Measurements from ENCODE around the gene CCDC33.

Gene CCDC33

DNA sequence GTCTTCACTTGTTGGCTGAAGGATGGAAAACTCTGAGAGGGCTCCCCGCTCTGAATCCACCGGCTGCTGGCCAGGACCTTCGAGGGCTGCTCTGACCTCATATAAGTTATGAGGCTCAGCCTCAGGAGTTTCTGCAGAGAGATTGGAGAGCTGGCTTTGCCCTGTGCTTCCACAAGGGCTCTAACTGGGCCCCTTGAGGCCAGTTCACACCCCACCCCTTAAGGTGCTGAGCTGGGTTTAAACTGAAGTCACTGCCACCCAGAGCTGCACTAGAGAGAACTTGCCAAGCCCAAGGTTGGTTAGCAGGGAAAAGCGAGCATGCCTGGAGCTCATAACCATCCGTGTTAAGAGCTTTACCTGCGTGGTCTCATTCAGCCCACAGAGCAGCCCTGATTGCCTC lies 2.8 kb upstream of the CCDC33 start:
- DNase-seq, result no peak

DNA sequence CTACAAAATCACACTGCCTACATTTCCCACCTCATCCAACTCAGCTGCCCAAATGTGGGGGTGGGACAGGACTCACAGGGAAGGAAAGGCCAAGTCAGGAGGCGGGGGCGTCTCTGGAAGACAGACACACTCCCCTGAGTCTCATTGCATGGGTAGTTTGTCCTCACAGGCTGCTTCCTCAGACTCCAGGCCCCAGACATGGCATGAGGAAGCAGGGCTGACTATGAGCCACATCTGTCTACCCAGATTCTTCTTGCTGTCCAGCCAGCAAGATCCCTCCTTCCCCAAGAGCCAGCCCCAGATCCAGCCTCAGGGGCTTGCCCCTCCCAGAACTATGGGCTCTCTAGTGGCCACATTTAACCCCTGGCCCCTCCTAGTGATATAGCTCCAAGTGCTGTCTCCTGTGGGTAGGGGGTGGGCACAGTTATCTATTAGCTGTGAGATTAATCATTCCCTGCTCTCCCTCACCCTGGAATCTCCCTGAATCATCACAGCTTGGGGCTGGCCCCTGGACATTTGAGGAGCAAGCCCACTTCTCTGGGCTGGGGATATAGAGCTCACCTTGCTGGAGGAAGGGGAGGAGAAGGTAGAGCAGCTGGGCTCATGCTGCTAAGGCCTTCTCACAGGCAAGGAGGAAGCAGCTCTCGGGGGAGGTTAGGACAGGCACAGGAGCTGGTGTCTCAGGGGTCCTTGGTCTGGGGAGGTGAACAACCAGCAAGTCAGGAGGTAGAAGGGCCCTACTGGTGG lies 2.1 kb upstream of the CCDC33 start:
- DNase-seq, result no peak

DNA sequence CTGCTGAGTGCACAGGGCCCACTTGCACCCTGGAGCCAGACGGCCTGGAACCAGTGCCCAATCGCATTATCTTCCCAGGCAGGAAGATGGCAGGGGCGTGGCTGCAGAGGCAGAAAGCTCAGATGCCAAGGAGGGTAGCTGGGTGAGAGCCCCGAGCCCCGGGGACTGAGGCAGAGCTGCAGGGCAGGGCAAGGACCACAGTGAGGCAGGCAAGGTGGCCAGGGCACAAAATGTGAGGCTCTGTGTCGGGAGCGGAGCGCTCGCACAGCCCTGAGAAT lies 1.6 kb upstream of the CCDC33 start:
- no peak for DNase-seq

DNA sequence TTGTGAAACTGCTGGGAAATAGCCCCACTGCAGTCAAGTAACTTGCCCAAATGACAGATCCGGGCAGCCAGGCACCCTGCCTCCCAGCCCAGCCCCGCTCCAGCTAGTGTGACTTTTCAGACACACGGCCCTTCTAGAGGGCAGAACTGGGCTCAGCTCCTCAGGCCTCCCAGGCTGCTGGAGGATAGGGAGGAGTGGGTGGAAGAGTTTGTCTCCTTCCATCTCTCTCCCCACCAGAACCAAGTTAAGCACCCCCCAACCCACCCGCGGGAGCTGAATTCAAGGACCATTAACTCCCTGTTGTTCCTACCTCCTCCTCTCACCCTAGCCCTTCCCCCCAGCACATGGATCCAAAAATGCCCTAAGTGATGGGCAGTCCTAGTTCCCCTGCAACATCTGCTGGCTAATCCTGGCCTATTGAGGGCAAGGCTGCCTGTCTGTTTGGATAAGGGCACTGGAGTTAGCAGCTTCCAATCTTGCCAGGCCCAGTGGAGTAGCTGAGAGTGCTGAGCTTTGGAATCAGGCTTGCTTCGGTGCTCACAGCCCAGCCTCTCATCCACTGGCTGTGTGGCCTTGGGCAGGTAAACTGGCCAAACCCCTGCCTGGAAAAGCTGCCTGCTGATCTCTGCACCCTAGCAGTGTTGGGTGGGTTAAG lies 3.1 kb downstream of the CCDC33 start:
- no peak for DNase-seq

DNA sequence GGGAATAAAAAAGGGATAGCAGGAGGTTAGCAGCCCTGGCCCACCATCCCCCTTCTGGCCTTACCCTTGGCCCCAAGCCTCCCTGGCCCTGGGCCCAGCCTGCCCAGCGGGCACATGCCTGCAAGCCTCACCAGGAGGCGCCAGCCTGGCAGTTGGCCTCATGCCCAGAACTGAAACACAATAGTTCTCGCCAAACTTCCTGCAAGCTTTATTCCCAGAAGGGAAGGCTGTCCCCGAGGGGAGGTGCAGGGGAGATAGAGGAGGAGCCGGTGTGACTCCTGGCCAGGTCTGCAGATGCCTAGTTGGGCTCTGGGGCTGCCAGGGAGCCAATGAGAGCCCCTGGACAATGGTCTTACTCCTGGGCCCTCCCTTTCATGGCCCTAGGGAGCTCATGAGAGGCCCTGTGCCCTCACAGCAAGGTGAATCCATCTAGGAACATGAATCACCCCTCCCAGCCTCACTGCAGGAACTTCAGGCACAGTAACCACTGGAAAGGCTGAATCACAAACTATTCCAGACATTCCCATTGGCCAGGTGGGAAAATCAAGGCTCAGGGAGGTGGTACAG lies 4.0 kb downstream of the CCDC33 start:
- no peak for DNase-seq

DNA sequence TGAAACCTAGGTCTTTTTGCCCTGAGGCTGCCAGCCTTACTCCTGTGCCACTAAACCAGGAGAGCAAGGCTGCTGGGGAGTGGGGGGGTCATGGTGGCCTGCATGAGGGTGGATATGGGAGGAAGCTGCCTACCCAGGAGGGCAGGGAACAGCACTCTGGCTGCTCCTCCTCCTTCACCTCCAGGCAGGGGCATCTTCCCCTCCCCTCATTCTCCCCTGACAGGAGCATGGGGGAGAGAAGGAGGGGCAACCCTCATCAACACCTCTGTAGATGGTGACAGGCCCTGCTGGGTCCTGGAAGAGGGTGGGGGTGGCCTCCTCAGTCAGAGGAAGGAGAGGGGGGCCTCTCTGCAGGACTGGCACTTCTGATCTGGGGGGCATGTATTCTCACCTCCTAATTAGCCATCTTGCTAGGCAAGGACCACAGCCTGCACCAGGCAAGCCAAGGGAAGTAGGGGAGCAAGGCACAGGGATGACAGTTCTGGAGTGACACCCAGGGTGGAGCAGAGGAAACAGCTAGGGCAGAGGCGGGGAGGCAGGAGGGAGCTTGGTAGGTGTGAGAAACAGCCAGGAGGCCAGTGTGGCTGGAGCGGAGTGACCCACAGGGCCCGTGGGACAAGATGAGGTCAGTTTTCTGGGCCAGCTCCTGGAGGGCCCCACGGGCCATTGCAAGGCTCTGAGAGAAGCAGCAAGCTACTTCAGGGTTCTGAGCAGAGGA lies 4.9 kb downstream of the CCDC33 start:
- DNase-seq, result no peak

DNA sequence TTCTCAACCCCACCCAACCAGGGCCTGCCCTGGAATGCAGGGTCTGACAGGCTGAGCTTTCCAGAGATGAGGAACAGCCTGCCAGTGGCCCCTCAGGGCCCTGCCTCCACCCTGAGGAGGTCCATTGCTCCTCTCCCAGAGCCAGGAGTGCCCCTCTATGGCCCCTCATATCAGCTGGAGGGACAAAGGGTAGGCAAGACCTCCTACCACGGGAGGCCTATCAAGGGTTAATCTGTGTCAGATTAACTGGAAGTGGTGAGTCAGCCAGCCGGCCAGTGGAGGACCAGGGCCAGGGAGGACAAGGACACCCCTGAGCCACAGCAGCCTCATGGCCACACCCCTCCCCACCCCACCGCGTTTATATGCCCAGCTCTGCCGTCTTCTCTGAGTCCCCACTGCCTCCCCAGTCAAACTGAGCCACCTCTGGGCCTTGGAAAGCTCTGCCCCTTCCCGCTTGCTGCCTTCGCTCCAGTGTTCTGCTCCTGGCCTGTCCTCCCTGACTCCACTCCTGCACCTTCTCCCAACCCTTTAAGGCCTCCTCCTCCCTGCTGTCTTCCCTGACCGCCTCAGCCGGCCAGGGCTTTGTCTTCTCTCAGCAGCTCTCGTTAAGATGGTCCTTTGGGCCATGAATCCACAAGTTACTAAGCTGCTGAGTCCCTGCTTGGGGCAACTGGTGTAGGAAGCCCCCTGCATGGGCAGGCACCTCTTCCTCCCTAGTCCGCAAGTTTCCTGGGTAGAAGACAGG lies 6.5 kb downstream of the CCDC33 start:
- DNase-seq, result no peak

DNA sequence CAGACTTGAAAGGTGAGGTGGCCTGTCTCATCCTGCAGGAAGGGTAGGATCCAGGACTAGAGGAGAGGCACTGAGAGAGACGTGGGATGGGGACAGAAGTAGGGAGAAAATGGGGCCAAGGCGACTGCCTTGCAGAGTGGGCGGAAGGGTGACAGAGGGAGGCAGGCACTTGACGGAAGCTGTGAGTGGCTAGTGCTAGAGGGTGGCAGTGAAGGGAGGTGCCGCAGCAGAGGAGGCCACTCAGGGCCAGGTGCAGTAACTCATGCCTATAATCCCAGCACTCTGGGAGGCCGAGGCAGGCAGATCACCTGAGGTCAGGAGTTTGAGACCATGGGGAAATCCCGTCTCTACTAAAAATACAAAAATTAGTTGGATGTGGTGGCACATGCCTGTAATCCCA lies 7.3 kb downstream of the CCDC33 start:
- DNase-seq, result no peak

DNA sequence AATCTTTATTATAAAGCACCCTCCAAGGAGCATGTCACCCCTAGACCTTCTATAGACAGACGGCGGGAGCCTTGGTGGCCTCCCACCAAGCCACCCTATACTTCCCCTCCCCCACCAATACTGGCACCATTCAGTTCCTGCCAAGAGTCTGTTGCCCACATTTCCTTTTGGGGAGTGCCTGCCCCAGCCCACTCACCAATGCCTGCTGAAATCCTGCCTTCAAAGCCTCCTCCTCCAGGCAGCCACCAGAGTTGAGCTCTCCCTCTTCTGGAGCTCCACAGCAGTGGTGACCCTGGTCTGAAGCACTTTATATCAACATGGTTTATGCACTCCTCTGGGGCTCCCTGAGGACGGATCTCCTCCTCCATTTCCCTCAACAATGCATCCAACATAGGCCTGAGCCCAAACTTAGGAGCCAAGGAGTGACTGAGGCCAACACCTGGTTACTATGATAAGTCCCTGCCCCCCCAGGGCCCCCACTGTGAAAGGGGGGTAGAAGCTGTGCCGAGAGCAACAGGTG lies 8.8 kb downstream of the CCDC33 start:
- DNase-seq, result no peak

DNA sequence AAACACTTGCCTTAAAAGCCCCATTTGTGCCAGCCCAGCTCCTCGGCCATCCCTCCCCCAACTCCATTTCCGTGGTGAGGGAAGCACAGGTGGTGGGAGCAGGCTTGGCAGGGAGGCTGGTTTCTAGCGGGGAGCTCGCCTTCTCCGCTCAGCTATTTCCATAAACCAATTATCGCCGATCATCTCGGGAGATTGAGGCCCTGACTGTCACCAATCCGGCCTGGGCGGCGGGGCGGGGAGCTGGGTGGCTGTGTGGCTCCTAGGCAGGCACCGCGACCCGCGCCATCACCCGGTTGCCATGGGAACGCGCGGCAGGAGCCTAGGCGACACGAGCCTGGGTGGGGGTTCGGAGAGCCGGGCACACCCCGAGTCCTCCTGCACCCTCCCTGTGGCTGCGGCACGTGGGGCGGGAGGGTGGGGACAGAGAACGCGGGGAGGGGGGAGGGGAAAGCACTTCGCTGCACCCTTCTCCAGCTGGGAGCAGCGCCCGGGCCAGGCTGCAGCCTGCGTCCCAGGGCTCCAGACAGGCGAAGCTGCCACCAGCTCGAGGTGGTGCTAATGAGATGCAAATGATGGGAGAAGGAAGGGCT lies 9.3 kb downstream of the CCDC33 start:
- no peak for DNase-seq

DNA sequence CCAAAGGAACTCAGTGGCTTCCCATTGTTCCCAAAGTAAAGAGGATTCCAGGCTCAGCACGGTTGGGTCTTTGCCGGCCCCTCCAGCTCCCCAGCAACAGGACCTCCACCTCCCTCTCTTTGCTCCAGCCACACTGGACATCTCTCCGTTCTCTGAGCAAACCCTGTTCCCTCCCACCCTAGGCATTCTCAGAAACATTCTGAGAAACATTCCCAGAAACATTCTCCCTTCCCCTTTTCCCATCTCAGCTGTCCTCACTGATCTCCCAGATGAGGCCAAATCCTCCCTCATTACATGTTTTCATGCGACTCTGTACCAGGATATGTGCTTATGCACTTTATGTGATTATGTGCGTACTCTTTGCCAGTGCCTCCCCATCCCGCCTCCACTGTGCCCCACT lies 14.1 kb downstream of the CCDC33 start:
- DNase-seq, result no peak

DNA sequence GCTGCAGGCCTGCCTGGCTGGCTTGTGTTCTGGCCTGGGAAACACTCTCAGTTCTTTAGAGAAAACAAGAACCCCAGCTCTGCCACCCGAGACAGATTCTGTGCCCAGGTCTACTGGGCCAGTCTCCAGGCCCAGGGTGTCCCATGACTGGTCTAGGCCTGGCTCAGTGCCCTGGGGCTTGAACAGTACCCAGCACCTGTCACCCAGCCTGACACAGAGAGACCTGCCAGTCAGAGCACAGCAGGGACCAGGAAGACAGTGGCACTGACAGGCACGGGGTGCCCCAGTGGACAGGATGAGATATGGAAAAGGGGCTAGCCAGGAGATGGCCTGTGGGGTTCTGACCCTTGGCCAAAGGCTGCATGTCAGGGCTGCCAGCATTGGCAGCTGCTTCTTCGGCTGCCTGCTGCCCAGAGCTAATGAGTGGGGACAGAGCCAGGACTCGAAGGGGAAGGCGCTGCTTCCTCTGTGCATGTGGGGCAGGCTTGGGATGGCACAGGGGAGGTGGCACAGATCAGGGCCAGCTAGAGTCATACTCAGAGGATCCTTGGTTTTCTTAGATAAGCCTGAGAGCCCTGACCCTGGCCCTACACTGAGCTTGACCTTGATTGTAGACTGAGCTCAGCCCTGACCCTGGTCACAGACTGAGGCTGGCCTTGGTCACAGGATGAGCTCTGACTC lies 15.1 kb downstream of the CCDC33 start:
- no peak for DNase-seq

DNA sequence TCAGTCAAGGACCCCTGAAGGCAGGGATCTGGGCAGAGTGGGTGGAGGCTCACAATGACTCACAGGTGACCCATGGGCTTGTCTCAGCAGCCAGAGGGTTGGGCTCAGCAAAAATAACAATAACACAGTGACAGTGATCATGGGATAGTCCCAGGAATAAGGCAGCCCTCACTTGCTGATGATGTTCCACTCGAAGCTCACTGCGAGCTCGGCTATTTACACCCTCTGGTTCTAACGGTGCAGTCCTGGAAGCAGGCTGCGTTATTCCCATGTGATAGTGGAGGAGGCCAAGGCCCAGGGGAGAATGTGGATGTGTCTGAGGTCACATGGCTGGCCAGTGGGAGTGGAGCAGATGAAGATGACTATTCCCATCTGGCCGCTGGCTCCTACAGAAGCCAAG lies 16.2 kb downstream of the CCDC33 start:
- no peak for DNase-seq

DNA sequence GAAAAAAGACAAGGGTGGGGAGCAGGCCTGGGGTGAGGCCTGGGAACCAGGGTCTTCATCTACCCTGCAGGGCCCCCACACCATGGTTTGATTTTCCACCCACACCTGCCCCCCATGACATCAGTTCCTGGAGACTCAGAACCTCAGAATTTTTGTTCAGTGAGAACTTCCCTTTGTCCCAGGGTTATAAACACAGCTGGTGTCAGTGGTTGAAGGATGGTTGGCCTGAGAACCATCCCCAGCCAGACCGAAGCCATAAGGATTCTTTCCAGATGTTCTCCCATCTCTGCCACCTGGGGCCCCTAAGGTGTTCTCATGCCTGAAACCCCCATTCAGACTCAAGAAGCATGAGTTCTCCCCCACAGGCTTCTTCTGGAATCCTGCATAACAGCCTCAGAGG lies 16.6 kb downstream of the CCDC33 start:
- DNase-seq, result no peak

DNA sequence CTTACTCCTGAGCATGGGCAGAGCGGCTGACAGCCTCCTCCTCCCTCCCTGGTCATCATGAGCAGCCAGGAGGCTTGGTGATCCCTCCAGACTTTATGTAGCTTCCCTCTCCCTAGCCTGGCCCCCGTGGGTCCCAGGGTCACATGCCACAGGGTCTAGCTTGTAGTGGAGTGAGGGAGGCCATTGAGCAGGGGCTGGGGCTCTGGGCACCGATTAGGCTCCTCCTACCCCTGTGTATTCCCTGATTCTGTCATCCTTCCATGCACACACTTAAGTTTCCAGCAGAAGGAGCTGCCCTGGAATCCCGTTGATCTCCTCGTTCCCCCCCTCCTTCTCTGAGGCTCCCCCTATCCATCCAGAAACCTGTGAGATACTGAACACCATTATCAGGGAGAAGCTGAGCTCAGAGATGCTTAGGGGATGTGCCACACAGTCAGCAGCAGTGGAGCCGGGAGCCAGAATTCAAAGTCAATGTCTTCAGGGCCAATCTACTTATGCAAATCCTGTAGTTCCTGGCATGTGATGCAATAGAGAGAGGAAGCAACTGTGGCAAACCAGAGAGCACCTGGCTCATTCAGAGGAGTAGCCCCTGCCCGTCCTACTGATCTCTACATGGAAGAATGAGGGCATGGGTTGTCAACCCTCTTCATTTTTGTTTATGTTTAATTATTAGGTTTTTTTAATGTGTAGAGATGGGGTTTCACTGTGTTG lies 17.2 kb downstream of the CCDC33 start:
- DNase-seq, result no peak

DNA sequence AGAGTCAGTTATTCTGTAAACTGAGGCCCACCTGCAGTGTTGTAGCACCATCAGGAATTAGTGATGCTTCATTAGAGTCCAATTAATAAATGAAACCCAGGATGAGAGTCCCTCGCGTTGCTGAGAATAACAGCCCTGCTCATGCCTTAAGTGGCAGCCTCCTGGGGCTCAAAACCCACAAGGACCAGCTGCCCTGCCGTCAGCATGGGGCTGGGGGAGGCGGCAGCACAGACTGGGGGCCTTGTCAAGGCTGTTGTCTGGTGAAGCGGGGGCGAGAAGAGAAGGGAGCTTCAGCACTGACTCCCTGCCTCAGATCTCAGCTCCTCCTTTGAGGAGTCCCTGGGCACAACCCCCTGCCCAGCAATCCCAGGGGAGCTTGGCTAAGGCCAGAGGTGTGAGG lies 21.0 kb downstream of the CCDC33 start:
- no peak for DNase-seq

DNA sequence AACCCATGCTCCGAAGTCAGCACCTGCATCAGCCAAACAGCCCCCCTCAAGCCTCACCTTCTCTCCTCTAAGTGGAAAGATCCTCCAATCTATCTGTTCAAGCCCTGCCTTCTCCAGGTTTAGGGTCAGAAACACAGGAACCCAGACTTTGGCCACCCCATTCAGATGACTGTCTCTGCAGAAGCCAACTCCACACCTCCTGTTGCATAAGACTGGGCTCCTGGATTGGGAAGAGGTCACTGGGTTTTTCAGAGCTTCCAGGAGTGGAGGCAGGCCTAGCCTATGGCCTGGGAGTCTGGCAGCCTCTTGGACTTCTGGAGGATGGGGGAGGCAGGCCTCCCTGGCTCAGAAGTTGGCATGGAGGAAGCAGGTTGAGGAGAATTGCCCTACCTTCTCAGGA lies 21.5 kb downstream of the CCDC33 start:
- DNase-seq, result no peak

DNA sequence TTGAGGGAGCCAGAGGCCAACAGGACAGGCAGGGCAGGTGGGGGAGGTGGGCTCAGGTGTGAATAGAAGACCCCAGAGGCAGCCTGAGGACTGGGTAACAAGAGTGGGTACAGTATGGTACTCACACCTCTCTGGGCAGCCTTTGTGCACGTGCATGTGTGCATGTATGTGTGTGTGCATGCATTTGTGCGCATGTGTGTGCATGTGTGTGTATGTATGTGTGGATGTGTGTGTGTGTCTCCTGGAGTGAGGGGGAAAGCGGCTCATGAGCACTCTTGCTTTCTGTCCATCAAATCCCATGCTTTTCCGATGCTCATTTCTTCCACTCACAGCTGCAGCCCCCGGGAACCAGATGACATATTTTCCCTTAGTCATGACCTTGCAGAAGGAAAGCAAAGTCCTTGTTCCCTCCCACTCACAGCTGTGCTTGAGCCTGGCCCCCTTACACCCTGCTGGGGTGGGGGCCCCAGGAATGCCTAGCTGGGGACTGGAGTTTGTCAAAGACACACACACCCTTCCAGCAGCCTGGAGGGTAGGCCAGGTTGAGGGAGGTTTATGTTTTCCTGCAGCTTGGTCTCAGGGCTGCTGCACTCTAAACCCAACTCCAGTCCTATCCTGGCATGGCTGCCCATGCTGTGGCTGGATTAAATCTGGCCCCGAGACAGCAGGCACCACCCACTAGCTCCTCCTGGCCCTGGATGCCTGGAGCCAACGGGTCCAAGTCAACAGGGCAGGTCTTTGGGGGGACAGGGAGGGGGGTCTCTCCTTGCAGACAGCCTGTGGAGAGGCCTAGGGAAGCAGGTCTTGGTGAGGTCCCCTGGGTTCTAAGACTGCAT lies 22.5 kb downstream of the CCDC33 start:
- DNase-seq, result no peak

DNA sequence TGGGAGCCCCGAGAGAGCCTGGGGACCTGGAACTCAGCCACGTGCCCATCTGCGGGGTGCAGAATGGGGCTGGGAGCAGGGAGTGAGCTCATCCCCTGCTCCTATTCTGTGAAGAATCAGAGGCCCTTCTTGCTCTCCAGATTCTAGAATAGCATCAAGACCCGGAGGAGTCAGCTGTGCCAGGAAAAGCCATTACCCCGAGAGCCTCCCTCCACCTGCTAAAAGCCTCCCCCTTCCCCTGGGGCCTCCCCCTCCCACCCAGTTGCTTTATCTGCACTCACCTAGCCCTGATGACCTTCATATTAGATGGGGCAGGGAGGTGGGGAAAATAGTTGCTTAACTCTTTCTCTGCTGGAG lies 23.1 kb downstream of the CCDC33 start:
- DNase-seq, result no peak

DNA sequence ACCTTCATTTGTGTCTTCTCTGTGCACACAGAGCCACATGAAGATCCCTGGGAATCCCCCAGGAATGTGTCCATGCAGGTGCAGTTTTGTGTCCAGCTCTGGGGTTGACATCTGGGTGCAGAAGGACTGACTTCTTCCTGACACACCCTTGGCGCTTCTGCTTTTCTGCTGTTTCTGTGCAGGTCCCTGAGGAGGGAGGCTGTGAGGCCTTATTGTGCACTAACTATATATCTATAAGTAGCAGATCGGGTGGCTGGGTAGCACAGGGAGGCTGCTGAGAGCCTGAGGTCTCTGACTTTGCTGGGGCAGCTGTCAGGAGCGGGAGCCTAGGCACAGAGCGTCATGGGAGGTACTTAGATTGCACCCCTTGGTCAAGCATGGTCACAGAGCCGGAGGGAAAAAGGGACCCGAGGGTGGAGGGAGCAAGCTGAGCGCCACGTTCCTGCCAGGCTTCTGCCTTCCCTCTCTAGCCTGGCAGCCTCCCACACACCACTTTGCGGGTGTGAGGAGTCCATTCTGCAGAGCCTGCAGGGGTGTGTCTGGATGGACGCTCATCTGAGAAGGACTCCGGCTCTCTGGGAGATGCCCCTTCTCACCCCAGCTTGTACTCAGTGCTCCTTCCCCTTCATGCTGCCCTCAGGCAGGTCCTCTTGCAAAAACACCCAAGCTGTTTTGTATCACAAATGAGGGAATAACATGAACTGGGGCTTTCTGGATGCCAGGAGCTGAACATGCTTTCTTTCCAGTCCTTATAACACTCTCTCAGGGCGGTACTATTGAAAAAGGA lies 23.9 kb downstream of the CCDC33 start:
- DNase-seq, result no peak

Data from activated CD4-positive, alpha-beta T cell treated with anti-CD3 and anti-CD28 coated beads, Interleukin-2, amount 50 U/mL, for 4 hours (primary cell).